Measurements from ENCODE around the gene EXO1. TPM values are rescaled to one million over a fixed set of nuclear protein-coding genes. Genes with fewer than 3 reads are reported as not detected.

Gene EXO1
- polyA plus RNA-seq, 1 of the 3 experiments (the other 2 are of a cell fraction): 3.9 TPM

GRCh38 chr1:241839369-241839979 is 8.5 kb upstream of the EXO1 start:
- DNase-seq: no peak
- CTCF ChIA-PET: interaction anchor here (0.6 to 6.2 kb wide), 5 partner anchors 8 to 310 kb away, joined by 3 to 23 read pairs (median 4); partner anchors contain the start of gene EXO1
- no peak overlapping the region for H3K27ac ChIP-seq (ENCODE audit: low read depth in 2 of 2, low read length in 1 of 2)

GRCh38 chr1:241840164-241840563 is 7.8 kb upstream of the EXO1 start:
- no peak overlapping the region for H3K9ac ChIP-seq
- H3K36me3 ChIP-seq (replicated peaks in 1 of 2; ENCODE audit: control insufficient read depth in 1 of 2, insufficient read depth in 2 of 2, low read length in 1 of 2): no peaks in the 10 kb centered on the region
- H2AFZ ChIP-seq (ENCODE audit: low read depth): no peak overlapping the region
- H3K4me2 ChIP-seq: no peak overlapping the region
- H3K9me2 ChIP-seq: no peaks in the 10 kb centered on the region
- 66% methylated on average over 6 of the region's 6 CpGs for WGBS (ENCODE audit: low lambda C conversion rate)
- H3K27me3 ChIP-seq (ENCODE audit: insufficient read depth): no peaks in the 10 kb centered on the region
- no peaks in the 10 kb centered on the region; a peak in 1 of 4 replicates for H3K4me1 ChIP-seq (ENCODE audit: control insufficient read depth in 1 of 2, insufficient read depth in 2 of 2, low read depth in 1 of 2, low read length in 1 of 2)
- DNase-seq: no peak
- no peaks in the 10 kb centered on the region for H3K79me2 ChIP-seq (ENCODE audit: insufficient read depth)
- peaks cover 5% of the 10 kb centered on the region for H3F3A ChIP-seq (replicated peaks; ENCODE audit: insufficient read depth)
- ChIA-PET CTCF (interaction anchor here (6.2 kb wide), 1 partner anchor 229 kb away, joined by 23 read pairs; no protein-coding TSS in a partner anchor), POLR2A (no interaction called here)
- H3K9me3 ChIP-seq: no peaks in the 10 kb centered on the region
- H3K27ac ChIP-seq (ENCODE audit: low read depth in 2 of 2, low read length in 1 of 2): no peak overlapping the region
- no peak overlapping the region for H3K4me3 ChIP-seq (ENCODE audit: low read depth in 2 of 2, low read length in 1 of 2)
- H4K20me1 ChIP-seq (ENCODE audit: insufficient read depth): no peaks in the 10 kb centered on the region
- no peak for TF ChIP-seq USF1 (IDR thresholded peaks at IDR 0.05; ENCODE audit: borderline replicate concordance, low read depth)
- TF ChIP-seq TEAD4 (IDR thresholded peaks at IDR 0.05; ENCODE audit: borderline replicate concordance, insufficient read depth): no peak
- TF ChIP-seq RXRA (IDR thresholded peaks at IDR 0.05; ENCODE audit: borderline replicate concordance, low read depth): no peak
- TF ChIP-seq TAF1 (IDR thresholded peaks at IDR 0.05; ENCODE audit: borderline replicate concordance, low read depth, low read length): no peak
- no peak for TF ChIP-seq GATA2 (CRISPR knock-in tag; IDR thresholded peaks at IDR 0.05)
- TF ChIP-seq RFX5 (IDR thresholded peaks at IDR 0.05; ENCODE audit: low read length): no peak
- no peak for TF ChIP-seq TCF12 (IDR thresholded peaks at IDR 0.05)
- TF ChIP-seq MEF2A (IDR thresholded peaks at IDR 0.05; ENCODE audit: borderline replicate concordance, low read depth): no peak
- TF ChIP-seq REST (IDR thresholded peaks at IDR 0.05; ENCODE audit: low read depth, low read length): no peak
- TF ChIP-seq ZBTB33 (IDR thresholded peaks at IDR 0.05; ENCODE audit: borderline replicate concordance, low read depth): no peak
- no peak for TF ChIP-seq JUND (IDR thresholded peaks at IDR 0.05)
- TF ChIP-seq SIN3A (IDR thresholded peaks at IDR 0.05; ENCODE audit: borderline replicate concordance, low read depth, low read length): no peak
- no peak for TF ChIP-seq EP300 (IDR thresholded peaks at IDR 0.05; ENCODE audit: borderline replicate concordance in 1 of 2, low read depth in 1 of 2, low read length in 1 of 2)
- TF ChIP-seq RCOR1 (IDR thresholded peaks at IDR 0.05; ENCODE audit: low read length): no peak
- no peak for TF ChIP-seq POLR2AphosphoS5 (IDR thresholded peaks at IDR 0.05; ENCODE audit: low read depth, low read length)

More at GRCh38 chr1:241839369-241839979, 8.5 kb upstream of the EXO1 start:
- Histone ChIP-seq H3K27me3 (ENCODE audit: insufficient read depth) (no peaks in the 10 kb centered on the region), H3K9ac (no peak overlapping the region), H3K9me3 (no peaks in the 10 kb centered on the region), H2AFZ (ENCODE audit: low read depth) (no peak overlapping the region), H3K4me1 (ENCODE audit: control insufficient read depth in 1 of 2, insufficient read depth in 2 of 2, low read depth in 1 of 2, low read length in 1 of 2) (no peaks in the 10 kb centered on the region; a peak in 1 of 4 replicates), H3K4me2 (no peak overlapping the region), H3K79me2 (ENCODE audit: insufficient read depth) (no peaks in the 10 kb centered on the region), H3K9me2 (no peaks in the 10 kb centered on the region), H3K36me3 (replicated peaks in 1 of 2; ENCODE audit: control insufficient read depth in 1 of 2, insufficient read depth in 2 of 2, low read length in 1 of 2) (no peaks in the 10 kb centered on the region), H3K4me3 (ENCODE audit: low read depth in 2 of 2, low read length in 1 of 2) (no peak overlapping the region), H3F3A (replicated peaks; ENCODE audit: insufficient read depth) (peaks cover 5% of the 10 kb centered on the region), H4K20me1 (ENCODE audit: insufficient read depth) (no peaks in the 10 kb centered on the region)
- TF ChIP-seq TCF12 (IDR thresholded peaks at IDR 0.05) (no peak), RXRA (IDR thresholded peaks at IDR 0.05; ENCODE audit: borderline replicate concordance, low read depth) (no peak), POLR2AphosphoS5 (IDR thresholded peaks at IDR 0.05; ENCODE audit: low read depth, low read length) (no peak), IRF3 (IDR thresholded peaks at IDR 0.05; ENCODE audit: low read depth, low read length) (no peak), FOXM1 (IDR thresholded peaks at IDR 0.05; ENCODE audit: low read depth) (no peak), NFIC (IDR thresholded peaks at IDR 0.05; ENCODE audit: borderline replicate concordance) (no peak), FOXJ3 (CRISPR knock-in tag; IDR thresholded peaks at IDR 0.05) (no peak), SIN3A (IDR thresholded peaks at IDR 0.05; ENCODE audit: borderline replicate concordance, low read depth, low read length) (no peak)
- 84% methylated on average over 6 of the region's 6 CpGs for WGBS (ENCODE audit: low lambda C conversion rate)
- POLR2A ChIA-PET: interaction anchor here (1.0 kb wide), 1 partner anchor 9 kb away, joined by 3 read pairs; the partner anchor contains the start of gene EXO1

Data from SK-N-SH (cell line).